ENCODE measurements around the gene SUN3.

Gene SUN3

GRCh38 chr7:48042636-48043035 lies 13.7 kb upstream of the SUN3 start:
- H3K36me3 ChIP-seq (replicated peaks) = no peaks in the 10 kb centered on the region
- no peaks in the 10 kb centered on the region for H3K9me3 ChIP-seq
- no peak for DNase-seq (ENCODE audit: low spot score in 2 of 2)
- H3K4me1 ChIP-seq = no peaks in the 10 kb centered on the region
- no peak overlapping the region for H3K4me3 ChIP-seq
- H3K27me3 ChIP-seq (ENCODE audit: low read depth) = no peaks in the 10 kb centered on the region
- in situ Hi-C loops (cut with MboI; ENCODE audit: low sequenced_read_pairs) = no loop called here

GRCh38 chr7:48042216-48042615 lies 13.3 kb upstream of the SUN3 start:
- DNase-seq (ENCODE audit: low spot score in 2 of 2) = no peak
- H3K4me3 ChIP-seq = no peak overlapping the region
- in situ Hi-C loops (cut with MboI; ENCODE audit: low sequenced_read_pairs) = no loop called here

GRCh38 chr7:48041653-48041970 lies 12.7 kb upstream of the SUN3 start:
- H3K9me3 ChIP-seq = no peaks in the 10 kb centered on the region
- no peak for DNase-seq (ENCODE audit: low spot score in 2 of 2)
- in situ Hi-C loops (cut with MboI; ENCODE audit: low sequenced_read_pairs) = no loop called here

More at GRCh38 chr7:48042216-48042615, 13.3 kb upstream of the SUN3 start:
- Histone ChIP-seq H3K27me3 (ENCODE audit: low read depth) (no peaks in the 10 kb centered on the region), H3K9me3 (no peaks in the 10 kb centered on the region), H3K4me1 (no peaks in the 10 kb centered on the region), H3K36me3 (replicated peaks) (no peaks in the 10 kb centered on the region)

GRCh38 chr7:48040944-48041652 lies 12.2 kb upstream of the SUN3 start:
- H3K9me3 ChIP-seq = no peaks in the 10 kb centered on the region
- no peak overlapping the region for H3K4me3 ChIP-seq
- no peaks in the 10 kb centered on the region for H3K4me1 ChIP-seq
- H3K36me3 ChIP-seq (replicated peaks) = no peaks in the 10 kb centered on the region
- in situ Hi-C loops (cut with MboI; ENCODE audit: low sequenced_read_pairs) = no loop called here
- no peaks in the 10 kb centered on the region for H3K27me3 ChIP-seq (ENCODE audit: low read depth)
- DNase-seq (ENCODE audit: low spot score in 2 of 2) = no peak

More at GRCh38 chr7:48041653-48041970, 12.7 kb upstream of the SUN3 start:
- Histone ChIP-seq H3K4me3 (no peak overlapping the region), H3K36me3 (replicated peaks) (no peaks in the 10 kb centered on the region), H3K27me3 (ENCODE audit: low read depth) (no peaks in the 10 kb centered on the region), H3K4me1 (no peaks in the 10 kb centered on the region)

- DNase-seq (ENCODE audit: low spot score in 2 of 2) = no peak
- no peaks in the 10 kb centered on the region for H3K4me1 ChIP-seq
- no peaks in the 10 kb centered on the region for H3K36me3 ChIP-seq (replicated peaks)
- no peaks in the 10 kb centered on the region for H3K9me3 ChIP-seq
- in situ Hi-C loops (cut with MboI; ENCODE audit: low sequenced_read_pairs) = no loop called here
- H3K4me3 ChIP-seq = no peak overlapping the region
- no peaks in the 10 kb centered on the region for H3K27me3 ChIP-seq (ENCODE audit: low read depth)
These were observed 10.1 kb upstream of the SUN3 start for GRCh38 chr7:48038815-48039506.

GRCh38 chr7:48035967-48036478 lies 7.1 kb upstream of the SUN3 start:
- DNase-seq (ENCODE audit: low spot score in 2 of 2) = no peak
- no peaks in the 10 kb centered on the region for H3K9me3 ChIP-seq
- H3K4me3 ChIP-seq = peak overlapping the region; percentile 49
- in situ Hi-C loops (cut with MboI; ENCODE audit: low sequenced_read_pairs) = no loop called here
- H3K36me3 ChIP-seq (replicated peaks) = no peaks in the 10 kb centered on the region
- 0 out of 2 replicates have a peak, but pooled peaks cover 3% of the 10 kb centered on the region for H3K27me3 ChIP-seq (ENCODE audit: low read depth)
- H3K4me1 ChIP-seq = no peaks in the 10 kb centered on the region

- peak within 1 kb of the TSS; percentile 49 for H3K4me3 ChIP-seq
- DNase-seq (ENCODE audit: low spot score in 2 of 2) = peak; percentile 79 to 94
- in situ Hi-C loops (cut with MboI; ENCODE audit: low sequenced_read_pairs) = no loop called here
- no peaks in the 10 kb centered on the region for H3K4me1 ChIP-seq
- H3K9me3 ChIP-seq = no peaks in the 10 kb centered on the region
- 0 out of 2 replicates have a peak, but pooled peaks cover 3% of the 10 kb centered on the region for H3K27me3 ChIP-seq (ENCODE audit: low read depth)
- no peaks in the 10 kb centered on the region for H3K36me3 ChIP-seq (replicated peaks)
These were observed 6.5 kb upstream of the SUN3 start, which contains the start of gene C7orf57 for GRCh38 chr7:48035301-48035966. Gene C7orf57, plus strand, starts transcription at chr7:48035543. Its CDS starts 766 bp downstream, at chr7:48036309.

GRCh38 chr7:48033922-48034321 lies 5.0 kb upstream of the SUN3 start:
- Histone ChIP-seq H3K4me1 (no peaks in the 10 kb centered on the region), H3K36me3 (replicated peaks) (no peaks in the 10 kb centered on the region), H3K9me3 (no peaks in the 10 kb centered on the region), H3K27me3 (ENCODE audit: low read depth) (0 out of 2 replicates have a peak, but pooled peaks cover 3% of the 10 kb centered on the region), H3K4me3 (no peak overlapping the region)
- in situ Hi-C loops (cut with MboI; ENCODE audit: low sequenced_read_pairs) = no loop called here
- no peak for DNase-seq (ENCODE audit: low spot score in 2 of 2)

GRCh38 chr7:48031111-48031510 lies 2.2 kb upstream of the SUN3 start:
- in situ Hi-C loops (cut with MboI; ENCODE audit: low sequenced_read_pairs) = no loop called here
- DNase-seq (ENCODE audit: low spot score in 2 of 2) = no peak
- H3K27me3 ChIP-seq (ENCODE audit: low read depth) = peaks cover 13% of the 10 kb centered on the region

GRCh38 chr7:48025624-48026023 lies 3.3 kb downstream of the SUN3 start:
- Histone ChIP-seq H3K4me1 (no peaks in the 10 kb centered on the region), H3K36me3 (replicated peaks) (no peaks in the 10 kb centered on the region), H3K27me3 (ENCODE audit: low read depth) (peaks cover 10% of the 10 kb centered on the region), H3K4me3 (no peak overlapping the region), H3K9me3 (no peaks in the 10 kb centered on the region)
- DNase-seq (ENCODE audit: low spot score in 2 of 2) = no peak
- in situ Hi-C loops (cut with MboI; ENCODE audit: low sequenced_read_pairs) = no loop called here

More at GRCh38 chr7:48031111-48031510, 2.2 kb upstream of the SUN3 start:
- H3K4me1 ChIP-seq = no peaks in the 10 kb centered on the region
- no peaks in the 10 kb centered on the region for H3K36me3 ChIP-seq (replicated peaks)
- H3K9me3 ChIP-seq = no peaks in the 10 kb centered on the region
- no peak overlapping the region for H3K4me3 ChIP-seq

- H3K4me3 ChIP-seq = no peak overlapping the region
- no peak for DNase-seq (ENCODE audit: low spot score in 2 of 2)
- H3K27me3 ChIP-seq (ENCODE audit: low read depth) = no peaks in the 10 kb centered on the region
- no peaks in the 10 kb centered on the region for H3K9me3 ChIP-seq
- H3K4me1 ChIP-seq = no peaks in the 10 kb centered on the region
- H3K36me3 ChIP-seq (replicated peaks) = no peaks in the 10 kb centered on the region
- in situ Hi-C loops (cut with MboI; ENCODE audit: low sequenced_read_pairs) = no loop called here
These were observed 11.2 kb downstream of the SUN3 start for GRCh38 chr7:48017674-48018073.

- Histone ChIP-seq H3K4me1 (no peaks in the 10 kb centered on the region), H3K27me3 (ENCODE audit: low read depth) (no peaks in the 10 kb centered on the region), H3K9me3 (no peaks in the 10 kb centered on the region), H3K4me3 (no peak overlapping the region), H3K36me3 (replicated peaks) (no peaks in the 10 kb centered on the region)
- no peak for DNase-seq (ENCODE audit: low spot score in 2 of 2)
- in situ Hi-C loops (cut with MboI; ENCODE audit: low sequenced_read_pairs) = no loop called here
These were observed 12.3 kb downstream of the SUN3 start for GRCh38 chr7:48016641-48017040.

- no peaks in the 10 kb centered on the region for H3K27me3 ChIP-seq (ENCODE audit: low read depth)
- no peaks in the 10 kb centered on the region for H3K4me1 ChIP-seq
- DNase-seq (ENCODE audit: low spot score in 2 of 2) = no peak
- no peak overlapping the region for H3K4me3 ChIP-seq
- in situ Hi-C loops (cut with MboI; ENCODE audit: low sequenced_read_pairs) = no loop called here
- H3K36me3 ChIP-seq (replicated peaks) = no peaks in the 10 kb centered on the region
- no peaks in the 10 kb centered on the region for H3K9me3 ChIP-seq
These were observed 17.0 kb downstream of the SUN3 start for GRCh38 chr7:48011951-48012350.

- no peak for DNase-seq (ENCODE audit: low spot score in 2 of 2)
- Histone ChIP-seq H3K4me1 (no peaks in the 10 kb centered on the region), H3K27me3 (ENCODE audit: low read depth) (no peaks in the 10 kb centered on the region), H3K4me3 (no peak overlapping the region), H3K9me3 (no peaks in the 10 kb centered on the region), H3K36me3 (replicated peaks) (no peaks in the 10 kb centered on the region)
- in situ Hi-C loops (cut with MboI; ENCODE audit: low sequenced_read_pairs) = no loop called here
These were observed 17.6 kb downstream of the SUN3 start for GRCh38 chr7:48011323-48011722.
